ENCODE data around the gene FIGNL2.

DNA sequence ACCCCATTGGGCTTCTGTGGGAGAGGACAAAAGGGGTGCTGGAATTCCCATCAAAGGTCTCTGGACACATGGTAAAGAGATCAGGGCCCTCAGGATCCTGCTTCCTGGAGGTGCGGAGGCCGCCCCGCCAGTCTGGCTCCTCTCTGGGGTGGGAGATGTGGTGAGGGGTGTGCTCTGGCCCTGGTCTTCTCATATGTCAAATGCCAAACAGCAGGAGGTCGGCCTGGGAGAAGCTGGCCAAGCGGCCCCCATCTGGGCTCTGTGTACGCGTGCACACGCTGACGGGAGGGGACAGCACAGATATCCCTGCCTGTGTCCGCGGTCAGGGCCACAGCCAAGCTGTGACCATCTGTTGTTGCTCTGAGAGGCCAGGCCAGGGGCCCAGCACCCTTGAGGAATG, 14.1 kb downstream of the FIGNL2 start:
- TF ChIP-seq, protein P1, sequence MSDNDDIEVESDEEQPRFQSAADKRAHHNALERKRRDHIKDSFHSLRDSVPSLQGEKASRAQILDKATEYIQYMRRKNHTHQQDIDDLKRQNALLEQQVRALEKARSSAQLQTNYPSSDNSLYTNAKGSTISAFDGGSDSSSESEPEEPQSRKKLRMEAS (IDR thresholded peaks at IDR 0.05; ENCODE audit: low read depth, low read length) = no peak
- TF ChIP-seq MYC (IDR thresholded peaks at IDR 0.05; ENCODE audit: low read depth, low read length) = no peak
